Hepatocyte (in vitro differentiated cells): Measurements from ENCODE around the gene SETD3.

ENCODE experiments used
- EZH2 ChIP-seq: fragments of 200-600 bp; sonication (generic); IDR thresholded peaks from 2 replicates; pipeline ENCODE4 v1.6.1; 2016; ENCODE audit warnings: antibody characterized with exemption, mild to moderate bottlenecking, borderline replicate concordance
- EZH2phosphoT487 ChIP-seq: fragments of 200-600 bp; sonication (generic); IDR thresholded peaks from one replicate; pipeline ENCODE4 v1.6.1; 2018; ENCODE audit warnings: antibody characterized with exemption, mild to moderate bottlenecking, low read depth, moderate library complexity; ENCODE audit not compliant: unreplicated experiment, severe bottlenecking
- TF ChIP-seq, protein P1 (sequence below): fragments of 200-600 bp; sonication (generic); IDR thresholded peaks from 2 replicates; pipeline ENCODE4 v1.5.1; 2016; ENCODE audit warnings: antibody characterized with exemption, mild to moderate bottlenecking; ENCODE audit not compliant: poor library complexity

DNA sequence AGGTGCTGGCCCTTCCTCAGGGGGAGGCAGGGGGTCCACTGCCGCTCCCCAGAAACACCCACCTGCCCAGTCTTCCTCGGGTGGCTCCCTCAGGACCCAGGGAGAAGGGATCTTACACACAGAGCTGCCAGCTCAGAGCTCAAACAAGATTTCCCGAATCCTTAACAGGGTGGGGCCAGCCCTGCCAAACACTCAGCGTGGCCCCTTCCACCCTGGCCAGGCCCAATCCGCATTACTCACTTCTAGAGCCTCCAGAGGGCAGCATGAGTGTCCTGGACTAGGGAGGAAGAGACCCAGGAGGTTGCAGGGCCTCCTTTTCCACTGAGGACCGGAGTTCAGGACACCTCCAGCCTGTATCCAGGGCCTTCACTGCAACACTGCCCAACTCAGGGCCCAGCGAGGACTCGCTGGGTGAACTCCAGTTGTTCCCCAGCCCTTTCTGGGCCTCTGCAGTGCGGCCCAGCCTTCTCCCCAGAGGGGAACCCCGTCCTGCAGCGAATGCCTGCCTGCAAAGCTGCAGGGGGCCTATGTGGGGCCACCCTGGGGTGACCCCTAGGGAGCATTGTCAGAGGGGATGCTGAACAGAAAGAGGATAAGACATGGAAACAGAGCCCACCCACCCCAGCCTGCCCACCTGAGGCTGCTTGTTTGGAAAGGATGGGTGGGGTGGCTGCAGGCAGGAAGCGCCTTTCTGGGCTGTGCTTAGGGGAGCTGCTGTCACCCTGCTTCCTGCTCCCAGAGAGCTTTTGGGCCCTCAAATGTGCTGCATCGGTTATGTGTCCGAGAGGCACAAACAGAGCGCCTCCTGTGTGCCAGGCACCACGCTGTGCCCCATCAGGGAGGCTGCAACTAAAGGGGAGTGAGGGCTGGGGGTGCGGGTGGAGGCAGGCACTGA lies 44.4 kb upstream of the SETD3 start:
- TF ChIP-seq, protein P1, sequence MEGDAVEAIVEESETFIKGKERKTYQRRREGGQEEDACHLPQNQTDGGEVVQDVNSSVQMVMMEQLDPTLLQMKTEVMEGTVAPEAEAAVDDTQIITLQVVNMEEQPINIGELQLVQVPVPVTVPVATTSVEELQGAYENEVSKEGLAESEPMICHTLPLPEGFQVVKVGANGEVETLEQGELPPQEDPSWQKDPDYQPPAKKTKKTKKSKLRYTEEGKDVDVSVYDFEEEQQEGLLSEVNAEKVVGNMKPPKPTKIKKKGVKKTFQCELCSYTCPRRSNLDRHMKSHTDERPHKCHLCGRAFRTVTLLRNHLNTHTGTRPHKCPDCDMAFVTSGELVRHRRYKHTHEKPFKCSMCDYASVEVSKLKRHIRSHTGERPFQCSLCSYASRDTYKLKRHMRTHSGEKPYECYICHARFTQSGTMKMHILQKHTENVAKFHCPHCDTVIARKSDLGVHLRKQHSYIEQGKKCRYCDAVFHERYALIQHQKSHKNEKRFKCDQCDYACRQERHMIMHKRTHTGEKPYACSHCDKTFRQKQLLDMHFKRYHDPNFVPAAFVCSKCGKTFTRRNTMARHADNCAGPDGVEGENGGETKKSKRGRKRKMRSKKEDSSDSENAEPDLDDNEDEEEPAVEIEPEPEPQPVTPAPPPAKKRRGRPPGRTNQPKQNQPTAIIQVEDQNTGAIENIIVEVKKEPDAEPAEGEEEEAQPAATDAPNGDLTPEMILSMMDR = peak; percentile 43
- no peak for TF ChIP-seq EZH2
- no peak for TF ChIP-seq EZH2phosphoT487
